HFFc6 (cell line): ENCODE results near the gene STAT4. TPM values are rescaled to one million over a fixed set of nuclear protein-coding genes. Genes with fewer than 3 reads are reported as not detected.

Source experiments
- DNase-seq: peaks from one replicate; pipeline ENCODE4 v3.0.0-alpha.2; 2018
- H3K27ac Mint-ChIP-seq: 2 replicates; pipeline ENCODE4 v1.8.0; 2020; ENCODE audit warnings: mild to moderate bottlenecking, mixed read lengths
- H3K27me3 Mint-ChIP-seq: 2 replicates; pipeline ENCODE4 v1.8.0; 2021; ENCODE audit warnings: mild to moderate bottlenecking, moderate library complexity, mixed read lengths; ENCODE audit not compliant: insufficient read depth
- H3K36me3 Mint-ChIP-seq: 2 replicates; pipeline ENCODE4 v1.8.0; 2021; ENCODE audit warnings: low read depth, mixed read lengths
- H3K4me1 Mint-ChIP-seq: 2 replicates; pipeline ENCODE4 v1.8.0; 2020; ENCODE audit warnings: low read depth, mixed read lengths
- H3K4me3 Mint-ChIP-seq: 2 replicates; pipeline ENCODE4 v1.8.0; 2020; ENCODE audit warnings: mild to moderate bottlenecking, moderate library complexity, mixed read lengths
- H3K9me3 Mint-ChIP-seq: 2 replicates; pipeline ENCODE4 v1.8.0; 2020; ENCODE audit warnings: mild to moderate bottlenecking, mixed read lengths
- CTCF ChIP-seq: fragments of 200-600 bp; sonication (generic); IDR thresholded peaks from 2 replicates; pipeline ENCODE4 v1.5.0; 2021; ENCODE audit warnings: antibody characterized with exemption, mild to moderate bottlenecking
- total RNA-seq, 6 experiments: library from RNA; stranded (reverse); fragmentation: NEBNext Ultra II Directional; extraction: Animal tissue kit (Norgen Biotek cat#: 25700); gene quantifications; 2 replicates in 1 of 6; 3 replicates in 5 of 6; pipeline ENCODE4 v1.2.3, GENCODE V29; 2021

STAT4 gene
- total RNA-seq, 6 experiments from 2014 or later: 0.31 to 1.1 (median 0.47) TPM

GRCh38 chr2:190981733-190982132 is 169.1 kb downstream of the STAT4 start:
- Mint-ChIP-seq H3K9me3 (no peaks in the 10 kb centered on the region; the same call in 1 of the 2 replicates), H3K36me3 (peaks cover 89% of the 10 kb centered on the region), H3K4me3 (no peak overlapping the region), H3K27me3 (peaks cover 23% of the 10 kb centered on the region), H3K27ac (no peak overlapping the region), H3K4me1 (peaks cover 53% of the 10 kb centered on the region)
- no peak for TF ChIP-seq CTCF
- no peak for DNase-seq

DNA sequence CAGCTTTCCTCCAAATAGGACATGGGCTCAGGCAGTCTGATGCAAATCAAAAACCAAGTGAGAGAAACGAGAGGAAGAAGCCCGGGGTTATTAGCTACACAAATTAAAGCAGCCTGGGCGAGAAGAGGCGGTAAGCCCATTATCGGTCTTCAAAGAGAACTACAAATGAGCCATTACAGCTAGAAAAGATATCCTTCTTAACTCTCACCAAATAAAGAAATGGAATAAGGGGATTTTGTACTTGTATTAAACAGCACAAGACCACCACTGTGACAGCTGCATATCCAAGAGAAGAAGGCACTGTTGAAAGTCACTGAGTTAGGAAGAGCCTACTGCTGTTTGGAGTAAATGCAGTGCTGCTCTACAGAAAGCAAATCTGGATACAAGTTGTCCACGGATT is 169.5 kb downstream of the STAT4 start:
- Mint-ChIP-seq H3K27ac (no peak overlapping the region), H3K36me3 (peaks cover 91% of the 10 kb centered on the region), H3K27me3 (peaks cover 22% of the 10 kb centered on the region), H3K4me3 (no peak overlapping the region), H3K4me1 (peaks cover 53% of the 10 kb centered on the region), H3K9me3 (no peaks in the 10 kb centered on the region; the same call in 1 of the 2 replicates)
- no peak for DNase-seq
- no peak for TF ChIP-seq CTCF

GRCh38 chr2:190980630-190981209 is 170.1 kb downstream of the STAT4 start:
- no peaks in the 10 kb centered on the region for H3K9me3 Mint-ChIP-seq
- H3K4me3 Mint-ChIP-seq: no peak overlapping the region; the same call in 1 of the 2 replicates
- DNase-seq: no peak
- H3K27me3 Mint-ChIP-seq: peaks cover 20% of the 10 kb centered on the region
- H3K27ac Mint-ChIP-seq: no peak overlapping the region
- TF ChIP-seq CTCF: no peak
- H3K36me3 Mint-ChIP-seq: peaks cover 85% of the 10 kb centered on the region
- H3K4me1 Mint-ChIP-seq: peaks cover 50% of the 10 kb centered on the region

- H3K4me1 Mint-ChIP-seq: peaks cover 43% of the 10 kb centered on the region
- H3K36me3 Mint-ChIP-seq: peaks cover 79% of the 10 kb centered on the region
- DNase-seq: no peak
- peaks cover 15% of the 10 kb centered on the region; the same call in 1 of the 2 replicates for H3K27me3 Mint-ChIP-seq
- no peaks in the 10 kb centered on the region for H3K9me3 Mint-ChIP-seq
- peak overlapping the region; percentile 41; the same call in 1 of the 2 replicates for H3K4me3 Mint-ChIP-seq
- TF ChIP-seq CTCF: no peak
- peak overlapping the region; percentile 40; the same call in 1 of the 2 replicates for H3K27ac Mint-ChIP-seq
Observed at GRCh38 chr2:190979906-190980629, 170.7 kb downstream of the STAT4 start.

Other genes with a start within 250 kb of the STAT4 start
- gene STAT1, start 136.8 kb downstream of the STAT4 start, total RNA-seq: 100 to 1,000 TPM in 4 of 6 experiments, 10 to 100 TPM in 2; 91.6 to 154 (median 138) TPM
- gene MYO1B, start 94.4 kb upstream of the STAT4 start, total RNA-seq: 100 to 1,000 TPM; 214 to 254 (median 236) TPM